Measurements from ENCODE around the gene SLC7A14.
A peak's percentile ranks its signal among the peaks of the same experiment; 100 is the strongest.

Gene SLC7A14

DNA sequence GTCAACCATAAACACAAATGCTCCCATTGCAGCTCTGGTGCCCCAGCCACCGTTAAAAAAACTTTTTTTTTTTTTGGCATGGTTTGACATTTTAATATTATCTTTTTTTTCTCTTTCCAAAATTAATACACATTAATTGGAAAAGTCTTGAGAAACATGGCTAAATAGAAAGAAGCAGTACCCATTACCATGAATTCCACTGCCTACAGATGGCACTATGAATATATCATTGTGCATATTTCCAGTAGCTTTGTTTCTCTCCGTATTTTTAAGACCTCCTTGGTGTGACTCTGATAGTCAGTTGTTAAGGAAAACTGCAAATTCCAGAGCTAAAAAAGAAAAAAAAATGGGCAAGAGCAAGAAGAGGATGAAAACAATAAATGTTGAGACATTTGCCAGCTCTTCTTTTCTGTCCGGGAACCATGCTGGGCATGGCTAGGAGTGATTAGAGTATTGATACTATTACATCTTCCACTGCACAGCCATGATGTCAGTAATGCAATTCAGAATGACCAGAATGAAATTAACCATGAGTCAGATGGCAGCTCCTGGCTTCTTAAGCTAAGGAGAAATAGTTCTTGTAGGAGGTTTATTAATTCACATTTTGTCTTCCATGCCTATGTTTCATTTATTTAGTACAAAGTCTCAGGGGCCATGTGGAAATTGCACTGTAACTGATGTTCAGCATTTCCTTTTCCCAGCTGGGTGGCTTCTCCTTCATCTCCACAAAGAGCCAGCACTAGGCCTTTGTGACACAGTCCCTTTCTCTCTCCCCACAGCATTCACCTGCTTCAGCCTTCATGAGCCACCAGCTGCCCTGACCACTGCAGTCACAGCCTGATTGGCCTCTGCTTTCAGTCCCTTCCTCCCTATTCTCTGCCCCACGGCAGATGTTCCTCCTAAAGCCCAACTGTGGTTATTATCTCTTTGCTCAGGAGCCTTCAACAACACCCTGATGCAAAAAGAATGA lies 31.8 kb downstream of the SLC7A14 start:
- H3K4me3 ChIP-seq (ENCODE audit: low read depth, low read length) = no peak overlapping the region
- DNase-seq (ENCODE audit: low read depth) = no peak

DNA sequence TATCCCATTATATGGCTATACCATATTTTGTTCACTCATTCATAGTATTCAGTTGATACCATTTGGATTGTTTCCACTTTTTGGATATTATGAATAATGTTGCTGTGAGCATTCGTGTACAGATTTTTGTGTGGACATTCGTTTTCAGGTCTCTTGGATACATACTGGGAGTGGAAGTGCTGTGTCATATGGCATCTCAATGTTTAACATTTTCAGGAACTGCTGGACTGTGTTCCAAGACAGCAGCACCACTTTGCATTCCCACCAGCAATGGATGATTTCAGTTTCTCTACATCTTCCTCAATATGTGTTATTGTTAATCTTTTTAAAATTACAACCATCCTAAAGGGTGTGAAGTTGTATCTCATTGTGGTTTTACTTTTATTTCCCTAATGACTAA lies 34.6 kb downstream of the SLC7A14 start:
- no peak for DNase-seq (ENCODE audit: low read depth)
- no peak overlapping the region for H3K4me3 ChIP-seq (ENCODE audit: low read depth, low read length)

GRCh38 chr3:170542704-170543103 lies 43.2 kb downstream of the SLC7A14 start:
- no peak overlapping the region for H3K4me3 ChIP-seq (ENCODE audit: low read depth, low read length)
- no peak for DNase-seq (ENCODE audit: low read depth)

DNA sequence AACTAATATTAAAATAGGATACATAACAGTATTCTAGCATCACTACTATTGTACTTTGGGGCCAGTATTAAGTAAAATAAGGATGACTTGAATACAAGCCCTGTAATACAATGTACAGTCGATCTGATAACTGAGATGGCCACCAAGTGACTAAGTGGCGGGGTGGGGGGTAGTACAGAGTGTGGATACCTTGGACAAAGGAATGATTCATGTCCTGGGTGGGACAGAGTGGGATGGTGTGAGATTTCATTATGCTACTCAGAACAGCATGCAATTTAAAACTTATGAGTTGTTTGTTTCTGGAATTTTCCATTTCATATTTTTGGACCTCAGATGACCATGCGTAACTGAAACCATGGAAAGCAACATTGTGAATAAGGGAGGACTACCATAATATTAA lies 46.0 kb downstream of the SLC7A14 start:
- no peak overlapping the region for H3K4me3 ChIP-seq (ENCODE audit: low read depth, low read length)
- DNase-seq (ENCODE audit: low read depth) = no peak

DNA sequence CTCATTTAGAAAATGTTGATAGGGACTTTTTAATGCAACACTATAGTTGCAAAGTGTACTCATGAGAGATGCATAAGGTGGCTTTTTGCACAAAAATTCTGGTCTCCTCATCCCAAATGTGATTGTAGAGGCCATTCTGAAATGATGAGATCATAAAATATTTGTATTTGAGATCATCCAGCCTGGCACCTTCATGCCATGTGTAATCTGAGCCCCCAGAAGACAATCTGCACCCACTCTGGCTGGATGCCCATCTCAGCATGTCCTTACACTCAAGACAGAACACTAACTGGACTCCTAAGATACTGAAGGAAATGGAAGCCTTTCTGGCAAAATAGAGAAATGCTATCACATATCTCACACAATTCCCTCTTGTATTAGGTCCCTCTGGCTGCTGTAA lies 49.2 kb downstream of the SLC7A14 start:
- H3K4me3 ChIP-seq (ENCODE audit: low read depth, low read length) = no peak overlapping the region
- DNase-seq (ENCODE audit: low read depth) = no peak

GRCh38 chr3:170534227-170534626 lies 51.6 kb downstream of the SLC7A14 start:
- no peak overlapping the region for H3K4me3 ChIP-seq (ENCODE audit: low read depth, low read length)
- no peak for DNase-seq (ENCODE audit: low read depth)

DNA sequence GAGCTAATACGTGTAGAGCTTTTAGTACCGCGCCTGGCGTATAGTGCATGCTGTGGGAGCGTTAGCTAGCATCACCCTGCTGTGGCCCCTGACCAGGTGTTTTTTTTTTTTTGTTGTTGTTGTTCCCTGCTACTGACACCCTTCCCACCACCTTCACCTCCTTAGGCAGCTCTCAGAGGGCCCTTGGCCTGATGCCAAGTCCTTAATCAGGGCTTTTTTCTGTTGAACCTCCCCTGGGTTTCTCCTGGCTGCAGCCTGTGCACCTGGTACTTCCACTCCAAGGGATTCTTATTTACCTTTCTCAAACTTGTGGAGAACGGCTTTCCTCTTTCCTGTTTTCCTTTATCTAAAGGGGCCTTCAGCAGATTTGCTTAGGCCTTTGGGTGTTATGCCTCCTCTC lies 53.3 kb downstream of the SLC7A14 start:
- DNase-seq (ENCODE audit: low read depth) = no peak
- H3K4me3 ChIP-seq (ENCODE audit: low read depth, low read length) = no peak overlapping the region

GRCh38 chr3:170531657-170532335 lies 54.1 kb downstream of the SLC7A14 start:
- DNase-seq (ENCODE audit: low read depth) = peak; percentile 55
- no peak overlapping the region for H3K4me3 ChIP-seq (ENCODE audit: low read depth, low read length)

DNA sequence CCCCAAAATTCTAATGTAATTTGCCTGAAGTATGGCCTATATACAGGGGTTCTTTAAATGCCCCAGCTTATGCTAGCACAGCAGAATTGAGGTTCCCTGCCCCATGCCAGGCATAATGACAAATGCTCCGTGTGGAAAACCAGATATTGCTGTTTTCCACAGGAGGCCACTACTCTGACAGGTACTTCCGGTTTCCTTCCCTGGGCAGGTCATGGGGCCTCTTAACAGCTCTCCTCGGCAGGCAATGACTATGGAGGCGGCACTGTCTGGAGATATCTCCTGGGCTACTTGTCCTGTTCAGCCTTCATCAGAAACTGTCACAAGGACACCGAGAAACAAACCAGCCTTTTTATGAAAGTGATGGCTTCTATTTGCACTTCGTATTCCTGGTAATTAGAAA lies 54.8 kb downstream of the SLC7A14 start:
- no peak for DNase-seq (ENCODE audit: low read depth)
- no peak overlapping the region for H3K4me3 ChIP-seq (ENCODE audit: low read depth, low read length)

GRCh38 chr3:170529912-170530311 lies 56.0 kb downstream of the SLC7A14 start:
- DNase-seq (ENCODE audit: low read depth) = no peak
- no peak overlapping the region for H3K4me3 ChIP-seq (ENCODE audit: low read depth, low read length)

GRCh38 chr3:170529346-170529745 lies 56.5 kb downstream of the SLC7A14 start:
- DNase-seq (ENCODE audit: low read depth) = no peak
- H3K4me3 ChIP-seq (ENCODE audit: low read depth, low read length) = no peak overlapping the region

- no peak for DNase-seq (ENCODE audit: low read depth)
- H3K4me3 ChIP-seq (ENCODE audit: low read depth, low read length) = no peak overlapping the region
These were observed 57.1 kb downstream of the SLC7A14 start for GRCh38 chr3:170528726-170529125.

DNA sequence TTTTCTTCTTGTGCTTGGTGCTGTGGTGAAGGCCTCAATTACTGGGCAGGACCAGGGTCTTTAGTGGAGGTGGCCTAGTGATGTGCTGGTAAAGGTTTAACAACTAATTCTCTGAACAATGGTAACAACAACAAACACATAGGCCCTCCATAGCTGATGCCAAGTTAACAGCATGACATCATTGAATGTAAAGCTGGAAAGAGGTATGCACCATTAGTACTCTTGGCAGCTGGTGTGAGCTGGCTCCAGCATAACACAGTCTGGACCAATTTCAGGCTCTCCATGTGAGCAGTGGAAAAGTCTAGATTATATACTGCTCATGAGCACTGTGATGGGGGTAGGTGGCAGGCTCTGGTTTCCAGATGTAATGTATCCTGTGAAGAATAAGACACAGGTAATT lies 61.8 kb downstream of the SLC7A14 start:
- peak; percentile 43 for DNase-seq (ENCODE audit: low read depth)
- H3K4me3 ChIP-seq (ENCODE audit: low read depth, low read length) = no peak overlapping the region

- DNase-seq (ENCODE audit: low read depth) = peak; percentile 41
- H3K4me3 ChIP-seq (ENCODE audit: low read depth, low read length) = no peak overlapping the region
These were observed 62.6 kb downstream of the SLC7A14 start for GRCh38 chr3:170523248-170523647.

GRCh38 chr3:170522201-170522600 lies 63.7 kb downstream of the SLC7A14 start:
- no peak for DNase-seq (ENCODE audit: low read depth)

DNA sequence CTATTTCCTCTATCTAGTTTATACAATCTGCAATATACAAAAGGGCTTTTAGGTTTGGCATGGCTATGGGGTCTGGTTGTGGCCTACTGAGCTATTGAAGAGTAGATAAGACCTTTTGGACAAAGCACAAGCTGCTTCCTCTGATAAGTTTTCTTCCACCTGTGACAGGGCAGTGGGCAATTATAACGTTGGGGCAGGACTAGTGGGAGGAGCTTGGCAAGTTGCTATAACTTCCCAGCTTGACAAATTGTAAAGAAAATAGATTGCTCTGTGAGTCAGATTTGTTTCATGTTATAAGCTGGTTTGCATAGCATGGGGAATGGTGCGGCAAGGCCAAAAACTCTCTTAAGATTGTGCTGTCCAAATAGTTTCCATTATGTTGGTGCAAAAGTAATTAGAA lies 64.9 kb downstream of the SLC7A14 start:
- no peak overlapping the region for H3K4me3 ChIP-seq (ENCODE audit: low read depth, low read length)
- no peak for DNase-seq (ENCODE audit: low read depth)

More at GRCh38 chr3:170522201-170522600, 63.7 kb downstream of the SLC7A14 start:
- no peak overlapping the region for H3K4me3 ChIP-seq (ENCODE audit: low read depth, low read length)

- DNase-seq (ENCODE audit: low read depth) = no peak
These were observed 68.5 kb downstream of the SLC7A14 start for GRCh38 chr3:170517242-170517945.

DNA sequence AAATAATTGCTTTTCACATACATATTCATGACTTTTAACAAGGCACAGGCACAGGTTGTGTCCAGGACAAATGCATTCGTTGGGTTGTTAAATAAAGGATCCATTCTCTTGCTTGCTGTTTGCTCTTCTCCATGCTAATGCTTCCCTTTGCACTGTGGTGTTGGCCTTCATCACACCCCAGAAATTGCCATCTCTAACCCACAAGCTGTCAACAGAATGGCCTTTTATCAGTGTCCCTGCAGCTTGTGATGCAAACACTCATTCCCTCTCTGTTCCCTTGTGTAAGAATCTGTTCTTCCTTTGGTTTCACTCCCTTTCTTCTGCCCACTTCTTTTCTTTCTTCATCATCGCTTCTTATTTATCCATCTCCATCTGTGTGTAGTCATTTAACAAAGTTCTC lies 72.2 kb downstream of the SLC7A14 start:
- DNase-seq (ENCODE audit: low read depth) = no peak
- H3K4me3 ChIP-seq (ENCODE audit: low read depth, low read length) = no peak overlapping the region

More at GRCh38 chr3:170517242-170517945, 68.5 kb downstream of the SLC7A14 start:
- no peak overlapping the region for H3K4me3 ChIP-seq (ENCODE audit: low read depth, low read length)

- no peak for DNase-seq (ENCODE audit: low read depth)
- H3K4me3 ChIP-seq (ENCODE audit: low read depth, low read length) = no peak overlapping the region
These were observed 74.5 kb downstream of the SLC7A14 start for GRCh38 chr3:170511371-170511770.

GRCh38 chr3:170508839-170509238 lies 77.0 kb downstream of the SLC7A14 start:
- no peak overlapping the region for H3K4me3 ChIP-seq (ENCODE audit: low read depth, low read length)
- no peak for DNase-seq (ENCODE audit: low read depth)
